GM19023 (cell line): ENCODE measurements around the gene SERTAD4.
"Not testable (repeated sequence)": the region's sequence is repeated elsewhere in the genome, so short reads cannot be mapped to it uniquely, and the experiment has no call there.

ENCODE experiments used
- ATAC-seq: cut with Tn5 transposase; IDR thresholded peaks from one replicate; pipeline ENCODE4 v1.9.1; 2021; ENCODE audit warnings: mild to moderate bottlenecking, moderate library complexity; ENCODE audit not compliant: unreplicated experiment

SERTAD4 gene

GRCh38 chr1:210232511-210233215, at the start of gene SERTAD4:
TSS of gene SERTAD4 (plus strand) at chr1:210232796. CDS start at chr1:210237961, 5,165 bp downstream.
- no peak for ATAC-seq

GRCh38 chr1:210185063-210185462, 47.5 kb upstream of the SERTAD4 start:
- ATAC-seq, result no peak

- ATAC-seq, result not testable (repeated sequence)
These were observed 44.6 kb upstream of the SERTAD4 start for GRCh38 chr1:210187849-210188606.

GRCh38 chr1:210189426-210189825, 43.2 kb upstream of the SERTAD4 start:
- ATAC-seq, result no peak

- ATAC-seq, result no peak
These were observed 36.9 kb upstream of the SERTAD4 start for GRCh38 chr1:210195635-210196160.

- ATAC-seq, result not testable (repeated sequence)
These were observed 36.3 kb upstream of the SERTAD4 start for GRCh38 chr1:210196266-210196665.

GRCh38 chr1:210198840-210199239, 33.8 kb upstream of the SERTAD4 start:
- no peak for ATAC-seq

- no peak for ATAC-seq
These were observed 32.4 kb upstream of the SERTAD4 start for GRCh38 chr1:210200124-210200736.

GRCh38 chr1:210201681-210202080, 30.9 kb upstream of the SERTAD4 start:
- ATAC-seq, result no peak

- ATAC-seq, result no peak
These were observed 24.8 kb upstream of the SERTAD4 start for GRCh38 chr1:210207597-210208450.

- no peak for ATAC-seq
These were observed 19.3 kb upstream of the SERTAD4 start for GRCh38 chr1:210213335-210213734.

GRCh38 chr1:210214573-210215409, 17.8 kb upstream of the SERTAD4 start:
- no peak for ATAC-seq

- ATAC-seq, result no peak
These were observed 15.1 kb upstream of the SERTAD4 start for GRCh38 chr1:210217482-210217881.

GRCh38 chr1:210218047-210218446, 14.5 kb upstream of the SERTAD4 start:
- no peak for ATAC-seq

- no peak for ATAC-seq
These were observed 10.1 kb upstream of the SERTAD4 start for GRCh38 chr1:210222340-210223006.

GRCh38 chr1:210223226-210223904, 9.2 kb upstream of the SERTAD4 start:
- ATAC-seq, result no peak

- ATAC-seq, result no peak
These were observed 4.4 kb upstream of the SERTAD4 start for GRCh38 chr1:210228158-210228557.

GRCh38 chr1:210230149-210230695, 2.4 kb upstream of the SERTAD4 start:
- no peak for ATAC-seq
